Measurements from ENCODE around the gene PSMD9.
"Not testable (repeated sequence)": the region's sequence is repeated elsewhere in the genome, so short reads cannot be mapped to it uniquely, and the experiment has no call there.

PSMD9 gene

GRCh38 chr12:121866331-121866730 lies 22.3 kb upstream of the PSMD9 start:
- H4K8ac ChIP-seq (ENCODE audit: low read length), result no peak overlapping the region
- no peak overlapping the region for H3K14ac ChIP-seq (ENCODE audit: low read length in 2 of 2)
- H3K9me3 ChIP-seq (ENCODE audit: control insufficient read depth, low read length), result no peaks in the 10 kb centered on the region
- no peak overlapping the region for H2BK120ac ChIP-seq (ENCODE audit: low read depth, low read length)
- no peak overlapping the region for H2BK5ac ChIP-seq (ENCODE audit: low read depth, low read length, poor library complexity, severe bottlenecking)
- no peak overlapping the region for H2BK15ac ChIP-seq (ENCODE audit: low read depth, poor library complexity, severe bottlenecking)
- no peak overlapping the region for H3K4ac ChIP-seq (ENCODE audit: low read depth in 1 of 2, low read length in 2 of 2)
- WGBS, result 93% methylated on average over 2 of the region's 4 CpGs
- no peak overlapping the region for H3K18ac ChIP-seq (ENCODE audit: low read depth in 1 of 2, low read length in 2 of 2)
- H3K27ac ChIP-seq (ENCODE audit: low read length, poor library complexity, severe bottlenecking), result no peak overlapping the region
- H2AK5ac ChIP-seq (ENCODE audit: low read length, severe bottlenecking), result no peak overlapping the region
- H4K91ac ChIP-seq (ENCODE audit: low read length), result no peak overlapping the region
- H3K79me1 ChIP-seq (replicated peaks; ENCODE audit: low read length, poor library complexity, severe bottlenecking), result no peaks in the 10 kb centered on the region
- H3K23ac ChIP-seq (ENCODE audit: low read length in 2 of 2), result no peak overlapping the region
- no peak overlapping the region for H3K9ac ChIP-seq (ENCODE audit: low read length)
- H3K4me3 ChIP-seq (ENCODE audit: insufficient read depth in 1 of 2, low read depth in 1 of 2, low read length in 2 of 2), result no peak overlapping the region
- DNase-seq, result no peak
- H2AFZ ChIP-seq (ENCODE audit: low read depth, low read length), result no peak overlapping the region
- H3K27me3 ChIP-seq (ENCODE audit: control insufficient read depth in 1 of 2, insufficient read depth in 1 of 2, low read length in 2 of 2), result no peaks in the 10 kb centered on the region
- peaks cover 1% of the 10 kb centered on the region for H3K4me1 ChIP-seq (ENCODE audit: control insufficient read depth, insufficient read depth, low read depth, low read length)
- H3K4me2 ChIP-seq (ENCODE audit: low read length, poor library complexity, severe bottlenecking), result no peak overlapping the region
- H3K36me3 ChIP-seq (ENCODE audit: control insufficient read depth in 1 of 2, insufficient read depth in 2 of 2, low read depth in 1 of 2, low read length in 2 of 2), result no peaks in the 10 kb centered on the region
- no peak overlapping the region for H2BK12ac ChIP-seq (ENCODE audit: low read length in 2 of 2)

DNA sequence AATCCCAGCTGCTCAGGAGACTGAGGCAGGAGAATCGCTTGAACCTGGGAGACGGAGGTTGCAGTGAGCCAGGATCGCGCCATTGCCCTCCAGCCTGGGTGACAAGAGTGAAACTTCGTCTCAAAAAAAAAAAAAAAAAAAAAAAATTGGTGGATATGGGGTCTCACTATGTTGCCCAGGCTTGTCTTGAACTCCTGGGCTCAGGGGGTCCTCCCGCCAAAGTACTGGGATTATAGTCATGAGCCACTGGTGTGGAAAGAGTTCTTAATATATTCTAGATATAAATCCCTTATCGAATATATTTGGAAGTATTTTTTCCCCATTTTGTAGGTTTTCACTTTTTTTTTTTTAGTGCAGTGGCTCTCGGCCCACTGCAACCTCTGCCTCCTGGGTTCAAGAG lies 19.4 kb upstream of the PSMD9 start:
- H3K79me1 ChIP-seq (replicated peaks; ENCODE audit: low read length, poor library complexity, severe bottlenecking); H2AFZ ChIP-seq (ENCODE audit: low read depth, low read length); H2BK120ac ChIP-seq (ENCODE audit: low read depth, low read length); H3K9ac ChIP-seq (ENCODE audit: low read length); DNase-seq; H3K4me1 ChIP-seq (ENCODE audit: control insufficient read depth, insufficient read depth, low read depth, low read length); H2BK5ac ChIP-seq (ENCODE audit: low read depth, low read length, poor library complexity, severe bottlenecking); H2BK15ac ChIP-seq (ENCODE audit: low read depth, poor library complexity, severe bottlenecking); H3K4me3 ChIP-seq (ENCODE audit: insufficient read depth in 1 of 2, low read depth in 1 of 2, low read length in 2 of 2); H3K36me3 ChIP-seq (ENCODE audit: control insufficient read depth in 1 of 2, insufficient read depth in 2 of 2, low read depth in 1 of 2, low read length in 2 of 2); H3K9me3 ChIP-seq (ENCODE audit: control insufficient read depth, low read length); H4K8ac ChIP-seq (ENCODE audit: low read length); H4K91ac ChIP-seq (ENCODE audit: low read length); H3K4me2 ChIP-seq (ENCODE audit: low read length, poor library complexity, severe bottlenecking); H2BK12ac ChIP-seq (ENCODE audit: low read length in 2 of 2); H2AK5ac ChIP-seq (ENCODE audit: low read length, severe bottlenecking); H3K27me3 ChIP-seq (ENCODE audit: control insufficient read depth in 1 of 2, insufficient read depth in 1 of 2, low read length in 2 of 2); H3K18ac ChIP-seq (ENCODE audit: low read depth in 1 of 2, low read length in 2 of 2); H3K27ac ChIP-seq (ENCODE audit: low read length, poor library complexity, severe bottlenecking); H3K23ac ChIP-seq (ENCODE audit: low read length in 2 of 2); H3K4ac ChIP-seq (ENCODE audit: low read depth in 1 of 2, low read length in 2 of 2); H3K14ac ChIP-seq (ENCODE audit: low read length in 2 of 2): not testable (repeated sequence)
- over 99% methylated on average over 6 of the region's 8 CpGs for WGBS

- H3K14ac ChIP-seq (ENCODE audit: low read length in 2 of 2), result no peak overlapping the region
- no peaks in the 10 kb centered on the region for H3K9me3 ChIP-seq (ENCODE audit: control insufficient read depth, low read length)
- H3K36me3 ChIP-seq (ENCODE audit: control insufficient read depth in 1 of 2, insufficient read depth in 2 of 2, low read depth in 1 of 2, low read length in 2 of 2), result no peaks in the 10 kb centered on the region
- H2BK12ac ChIP-seq (ENCODE audit: low read length in 2 of 2), result peak overlapping the region in 1 of 2 experiments; percentile 68
- H4K8ac ChIP-seq (ENCODE audit: low read length), result no peak overlapping the region
- no peaks in the 10 kb centered on the region for H3K27me3 ChIP-seq (ENCODE audit: control insufficient read depth in 1 of 2, insufficient read depth in 1 of 2, low read length in 2 of 2)
- H3K4ac ChIP-seq (ENCODE audit: low read depth in 1 of 2, low read length in 2 of 2), result no peak overlapping the region
- no peak overlapping the region for H4K91ac ChIP-seq (ENCODE audit: low read length)
- no peak overlapping the region for H2BK15ac ChIP-seq (ENCODE audit: low read depth, poor library complexity, severe bottlenecking)
- no peaks in the 10 kb centered on the region for H3K79me1 ChIP-seq (replicated peaks; ENCODE audit: low read length, poor library complexity, severe bottlenecking)
- no peak overlapping the region for H3K23ac ChIP-seq (ENCODE audit: low read length in 2 of 2)
- 89% methylated on average over 3 of the region's 3 CpGs for WGBS
- no peak overlapping the region for H3K4me3 ChIP-seq (ENCODE audit: insufficient read depth in 1 of 2, low read depth in 1 of 2, low read length in 2 of 2)
- H2AK5ac ChIP-seq (ENCODE audit: low read length, severe bottlenecking), result no peak overlapping the region
- H2AFZ ChIP-seq (ENCODE audit: low read depth, low read length), result no peak overlapping the region
- H3K27ac ChIP-seq (ENCODE audit: low read length, poor library complexity, severe bottlenecking), result no peak overlapping the region
- H3K9ac ChIP-seq (ENCODE audit: low read length), result no peak overlapping the region
- no peak overlapping the region for H2BK120ac ChIP-seq (ENCODE audit: low read depth, low read length)
- DNase-seq, result no peak
- peaks cover 2% of the 10 kb centered on the region for H3K4me1 ChIP-seq (ENCODE audit: control insufficient read depth, insufficient read depth, low read depth, low read length)
- no peak overlapping the region for H3K4me2 ChIP-seq (ENCODE audit: low read length, poor library complexity, severe bottlenecking)
- H2BK5ac ChIP-seq (ENCODE audit: low read depth, low read length, poor library complexity, severe bottlenecking), result no peak overlapping the region
- peak overlapping the region in 1 of 2 experiments; percentile 18 for H3K18ac ChIP-seq (ENCODE audit: low read depth in 1 of 2, low read length in 2 of 2)
Measured at GRCh38 chr12:121871467-121871866, 17.1 kb upstream of the PSMD9 start.

DNA sequence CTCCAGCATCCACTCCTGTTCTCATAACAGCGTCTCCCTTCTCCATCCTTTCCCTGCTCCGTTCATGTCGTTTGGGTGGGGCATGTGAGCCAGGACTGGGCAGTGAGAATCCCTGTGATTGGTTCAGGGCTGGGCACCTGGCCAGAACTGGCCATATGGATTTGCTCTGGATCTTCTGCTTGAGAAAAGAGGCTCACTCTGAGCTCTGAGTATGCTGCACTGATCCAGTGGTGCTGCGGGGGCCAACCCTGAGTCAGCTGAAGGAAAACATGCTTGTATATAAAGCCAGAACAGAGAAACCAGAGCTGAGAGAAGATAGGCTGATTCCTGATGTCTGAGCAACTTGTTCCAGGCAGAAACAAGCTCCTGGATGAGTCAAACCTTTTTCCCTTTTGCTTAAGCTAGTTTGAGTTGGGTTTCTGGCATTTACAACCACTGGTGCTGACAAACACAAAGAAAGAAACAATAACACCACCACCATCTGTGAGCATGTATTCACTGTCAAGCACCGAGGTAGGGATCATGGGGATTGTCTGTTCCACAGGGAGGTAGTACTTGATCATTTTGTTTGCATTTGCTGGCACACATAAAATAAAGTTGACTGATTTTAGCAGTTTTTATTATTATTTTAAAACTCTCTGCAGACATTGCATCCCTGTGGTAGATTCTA lies 15.9 kb upstream of the PSMD9 start:
- Histone ChIP-seq H4K8ac (ENCODE audit: low read length) (no peak overlapping the region), H3K27ac (ENCODE audit: low read length, poor library complexity, severe bottlenecking) (no peak overlapping the region), H3K4me1 (ENCODE audit: control insufficient read depth, insufficient read depth, low read depth, low read length) (peaks cover 2% of the 10 kb centered on the region), H2BK5ac (ENCODE audit: low read depth, low read length, poor library complexity, severe bottlenecking) (no peak overlapping the region), H3K4ac (ENCODE audit: low read depth in 1 of 2, low read length in 2 of 2) (no peak overlapping the region), H3K9ac (ENCODE audit: low read length) (peak overlapping the region; percentile 47), H3K18ac (ENCODE audit: low read depth in 1 of 2, low read length in 2 of 2) (peak overlapping the region; percentile 55 to 81), H3K4me2 (ENCODE audit: low read length, poor library complexity, severe bottlenecking) (no peak overlapping the region), H3K4me3 (ENCODE audit: insufficient read depth in 1 of 2, low read depth in 1 of 2, low read length in 2 of 2) (peak overlapping the region in 1 of 2 experiments; percentile 4), H2AK5ac (ENCODE audit: low read length, severe bottlenecking) (no peak overlapping the region), H2BK15ac (ENCODE audit: low read depth, poor library complexity, severe bottlenecking) (no peak overlapping the region), H2BK12ac (ENCODE audit: low read length in 2 of 2) (no peak overlapping the region), H4K91ac (ENCODE audit: low read length) (no peak overlapping the region), H3K79me1 (replicated peaks; ENCODE audit: low read length, poor library complexity, severe bottlenecking) (no peaks in the 10 kb centered on the region), H2AFZ (ENCODE audit: low read depth, low read length) (no peak overlapping the region), H3K27me3 (ENCODE audit: control insufficient read depth in 1 of 2, insufficient read depth in 1 of 2, low read length in 2 of 2) (no peaks in the 10 kb centered on the region), H2BK120ac (ENCODE audit: low read depth, low read length) (no peak overlapping the region), H3K14ac (ENCODE audit: low read length in 2 of 2) (no peak overlapping the region), H3K9me3 (ENCODE audit: control insufficient read depth, low read length) (no peaks in the 10 kb centered on the region), H3K23ac (ENCODE audit: low read length in 2 of 2) (no peak overlapping the region), H3K36me3 (ENCODE audit: control insufficient read depth in 1 of 2, insufficient read depth in 2 of 2, low read depth in 1 of 2, low read length in 2 of 2) (no peaks in the 10 kb centered on the region)
- DNase-seq, result peak; percentile 97
- WGBS, result 26% methylated on average over 4 of the region's 5 CpGs

Measured in mesenchymal stem cell (in vitro differentiated cells and primary cell).